ENCODE results near the gene C4B.
"Not testable (repeated sequence)": the region's sequence is repeated elsewhere in the genome, so short reads cannot be mapped to it uniquely, and the experiment has no call there.

C4B gene

DNA sequence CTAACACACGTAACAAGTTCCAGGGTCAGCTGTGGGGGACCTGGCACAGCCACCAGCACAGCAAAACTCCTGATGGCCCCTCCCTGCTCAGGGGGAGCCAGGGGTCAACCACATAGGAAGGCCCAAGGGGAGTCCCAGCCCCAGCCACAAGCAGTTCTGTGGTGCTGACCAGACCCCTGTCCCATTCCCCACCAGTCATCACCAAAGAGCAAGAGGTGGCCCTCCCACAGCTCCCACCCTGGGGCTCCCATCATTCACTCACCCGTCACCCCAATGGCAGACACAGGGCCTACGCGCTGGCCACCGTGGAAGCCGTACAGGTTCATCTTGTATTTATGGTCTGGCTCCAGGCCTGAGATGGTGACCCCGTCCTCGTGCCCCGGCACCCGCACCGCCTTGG, 35.1 kb downstream of the C4B start:
- peaks cover 0 to 34% of the 10 kb centered on the region in 2 experiments for H3K27me3 ChIP-seq (ENCODE audit: control insufficient read depth in 1 of 2, insufficient read depth in 1 of 2, low read length in 2 of 2)
- 96% methylated on average over 5 of the region's 11 CpGs for WGBS
- H2BK120ac ChIP-seq (ENCODE audit: low read depth, low read length); H3K23ac ChIP-seq (ENCODE audit: low read length in 2 of 2); DNase-seq; H2AFZ ChIP-seq (ENCODE audit: low read depth, low read length); H3K4ac ChIP-seq (ENCODE audit: low read depth in 1 of 2, low read length in 2 of 2); H3K9ac ChIP-seq (ENCODE audit: low read length); H3K14ac ChIP-seq (ENCODE audit: low read length in 2 of 2); H2AK5ac ChIP-seq (ENCODE audit: low read length, severe bottlenecking); H3K18ac ChIP-seq (ENCODE audit: low read depth in 1 of 2, low read length in 2 of 2); H3K27ac ChIP-seq (ENCODE audit: low read length, poor library complexity, severe bottlenecking); H3K4me3 ChIP-seq (ENCODE audit: insufficient read depth in 1 of 2, low read depth in 1 of 2, low read length in 2 of 2); H4K8ac ChIP-seq (ENCODE audit: low read length); H3K79me1 ChIP-seq (replicated peaks; ENCODE audit: low read length, poor library complexity, severe bottlenecking); H4K91ac ChIP-seq (ENCODE audit: low read length); H3K4me2 ChIP-seq (ENCODE audit: low read length, poor library complexity, severe bottlenecking); H2BK12ac ChIP-seq (ENCODE audit: low read length in 2 of 2); H3K9me3 ChIP-seq (ENCODE audit: control insufficient read depth, low read length); H2BK5ac ChIP-seq (ENCODE audit: low read depth, low read length, poor library complexity, severe bottlenecking); H2BK15ac ChIP-seq (ENCODE audit: low read depth, poor library complexity, severe bottlenecking): not testable (repeated sequence)
- peaks cover 3 to 57% of the 10 kb centered on the region in 2 experiments for H3K36me3 ChIP-seq (ENCODE audit: control insufficient read depth in 1 of 2, insufficient read depth in 2 of 2, low read depth in 1 of 2, low read length in 2 of 2)
- H3K4me1 ChIP-seq (ENCODE audit: control insufficient read depth, insufficient read depth, low read depth, low read length) = peaks cover 11% of the 10 kb centered on the region

DNA sequence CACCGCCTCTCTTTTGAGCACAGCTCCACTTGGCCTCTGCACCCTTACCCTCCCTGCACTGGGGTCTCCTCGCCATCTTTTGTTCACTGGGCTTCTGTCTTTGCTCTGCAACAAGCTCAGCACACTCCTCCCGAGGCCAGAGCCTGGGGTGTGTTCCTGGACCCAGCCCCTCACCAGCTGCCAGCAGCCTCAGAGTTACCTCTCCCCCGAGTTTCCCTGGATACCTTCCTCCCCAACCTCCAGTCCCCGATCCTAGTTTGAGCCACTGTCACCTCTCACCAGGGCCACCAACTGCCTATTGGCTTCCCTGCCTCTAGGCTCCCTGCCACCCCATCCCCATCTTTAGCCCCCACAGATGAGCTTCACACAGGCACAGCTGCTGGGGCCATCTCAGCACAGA, 36.0 kb downstream of the C4B start:
- Histone ChIP-seq H3K18ac (ENCODE audit: low read depth in 1 of 2, low read length in 2 of 2) (no peak overlapping the region), H3K79me1 (replicated peaks; ENCODE audit: low read length, poor library complexity, severe bottlenecking) (no peaks in the 10 kb centered on the region), H2BK5ac (ENCODE audit: low read depth, low read length, poor library complexity, severe bottlenecking) (no peak overlapping the region), H3K14ac (ENCODE audit: low read length in 2 of 2) (no peak overlapping the region), H4K8ac (ENCODE audit: low read length) (no peak overlapping the region), H4K91ac (ENCODE audit: low read length) (no peak overlapping the region), H3K4me3 (ENCODE audit: insufficient read depth in 1 of 2, low read depth in 1 of 2, low read length in 2 of 2) (no peak overlapping the region), H3K27ac (ENCODE audit: low read length, poor library complexity, severe bottlenecking) (no peak overlapping the region), H3K23ac (ENCODE audit: low read length in 2 of 2) (no peak overlapping the region), H3K4ac (ENCODE audit: low read depth in 1 of 2, low read length in 2 of 2) (no peak overlapping the region), H3K4me1 (ENCODE audit: control insufficient read depth, insufficient read depth, low read depth, low read length) (peaks cover 11% of the 10 kb centered on the region), H3K27me3 (ENCODE audit: control insufficient read depth in 1 of 2, insufficient read depth in 1 of 2, low read length in 2 of 2) (peaks cover 0 to 42% of the 10 kb centered on the region in 2 experiments), H2BK120ac (ENCODE audit: low read depth, low read length) (no peak overlapping the region), H2AK5ac (ENCODE audit: low read length, severe bottlenecking) (no peak overlapping the region), H3K9me3 (ENCODE audit: control insufficient read depth, low read length) (no peaks in the 10 kb centered on the region), H3K9ac (ENCODE audit: low read length) (no peak overlapping the region), H3K4me2 (ENCODE audit: low read length, poor library complexity, severe bottlenecking) (no peak overlapping the region), H2AFZ (ENCODE audit: low read depth, low read length) (no peak overlapping the region), H2BK12ac (ENCODE audit: low read length in 2 of 2) (no peak overlapping the region), H3K36me3 (ENCODE audit: control insufficient read depth in 1 of 2, insufficient read depth in 2 of 2, low read depth in 1 of 2, low read length in 2 of 2) (peaks cover 3 to 65% of the 10 kb centered on the region in 2 experiments), H2BK15ac (ENCODE audit: low read depth, poor library complexity, severe bottlenecking) (no peak overlapping the region)
- 81% methylated on average over 5 of the region's 5 CpGs for WGBS
- no peak for DNase-seq

DNA sequence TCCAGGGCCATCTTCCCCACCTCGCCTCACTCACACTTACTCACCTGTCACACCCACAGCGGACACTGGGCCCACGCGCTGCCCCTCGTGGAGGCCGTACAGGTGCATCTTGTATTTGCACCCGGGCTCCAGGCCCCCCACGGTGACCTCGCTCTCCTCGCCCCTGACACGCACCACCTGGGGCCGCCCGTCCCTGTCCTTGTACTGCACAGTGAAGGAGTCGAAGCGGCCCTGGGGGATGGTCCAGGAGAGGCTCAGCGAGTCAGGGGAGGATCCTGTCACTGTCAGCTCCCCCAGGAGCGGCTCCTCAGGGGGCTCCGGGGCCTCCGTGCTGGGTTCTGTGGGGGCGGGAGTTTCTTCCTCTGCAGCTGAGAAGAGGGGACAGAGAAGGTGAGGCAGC, 38.0 kb downstream of the C4B start:
- not testable (repeated sequence) for H3K23ac ChIP-seq (ENCODE audit: low read length in 2 of 2); H3K18ac ChIP-seq (ENCODE audit: low read depth in 1 of 2, low read length in 2 of 2); H4K91ac ChIP-seq (ENCODE audit: low read length); H4K8ac ChIP-seq (ENCODE audit: low read length); H2BK120ac ChIP-seq (ENCODE audit: low read depth, low read length); H3K4me3 ChIP-seq (ENCODE audit: insufficient read depth in 1 of 2, low read depth in 1 of 2, low read length in 2 of 2); H3K9me3 ChIP-seq (ENCODE audit: control insufficient read depth, low read length); H3K14ac ChIP-seq (ENCODE audit: low read length in 2 of 2); H2BK15ac ChIP-seq (ENCODE audit: low read depth, poor library complexity, severe bottlenecking); H2AK5ac ChIP-seq (ENCODE audit: low read length, severe bottlenecking); H3K4me1 ChIP-seq (ENCODE audit: control insufficient read depth, insufficient read depth, low read depth, low read length); H2BK5ac ChIP-seq (ENCODE audit: low read depth, low read length, poor library complexity, severe bottlenecking); H2BK12ac ChIP-seq (ENCODE audit: low read length in 2 of 2); H3K9ac ChIP-seq (ENCODE audit: low read length); H3K79me1 ChIP-seq (replicated peaks; ENCODE audit: low read length, poor library complexity, severe bottlenecking); H3K27ac ChIP-seq (ENCODE audit: low read length, poor library complexity, severe bottlenecking); DNase-seq; H3K4ac ChIP-seq (ENCODE audit: low read depth in 1 of 2, low read length in 2 of 2); H2AFZ ChIP-seq (ENCODE audit: low read depth, low read length); H3K4me2 ChIP-seq (ENCODE audit: low read length, poor library complexity, severe bottlenecking)
- WGBS = 87% methylated on average over 20 of the region's 20 CpGs
- Histone ChIP-seq H3K27me3 (ENCODE audit: control insufficient read depth in 1 of 2, insufficient read depth in 1 of 2, low read length in 2 of 2) (peaks cover 0 to 51% of the 10 kb centered on the region in 2 experiments), H3K36me3 (ENCODE audit: control insufficient read depth in 1 of 2, insufficient read depth in 2 of 2, low read depth in 1 of 2, low read length in 2 of 2) (peaks cover 3 to 75% of the 10 kb centered on the region in 2 experiments)

DNA sequence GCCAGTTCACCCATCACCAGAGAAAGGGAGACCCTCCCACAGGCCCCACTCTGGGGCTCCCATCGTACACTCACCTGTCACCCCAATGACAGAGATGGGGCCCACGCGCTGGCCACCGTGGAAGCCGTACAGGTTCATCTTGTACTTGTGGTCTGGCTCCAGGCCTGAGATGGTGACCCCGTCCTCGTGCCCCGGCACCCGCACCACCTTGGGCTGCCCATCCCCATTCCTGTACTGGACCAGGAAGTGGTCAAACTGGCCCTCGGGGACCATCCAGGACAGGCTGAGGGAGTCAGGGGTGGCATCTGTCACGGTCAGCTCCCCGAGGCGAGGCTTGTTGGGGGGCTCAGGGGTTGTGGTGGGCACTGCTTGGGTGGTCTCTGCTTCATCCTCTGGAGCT, 38.7 kb downstream of the C4B start:
- not testable (repeated sequence) for H2AFZ ChIP-seq (ENCODE audit: low read depth, low read length); H2BK5ac ChIP-seq (ENCODE audit: low read depth, low read length, poor library complexity, severe bottlenecking); H3K4me3 ChIP-seq (ENCODE audit: insufficient read depth in 1 of 2, low read depth in 1 of 2, low read length in 2 of 2); H3K18ac ChIP-seq (ENCODE audit: low read depth in 1 of 2, low read length in 2 of 2); H3K9ac ChIP-seq (ENCODE audit: low read length); H3K9me3 ChIP-seq (ENCODE audit: control insufficient read depth, low read length); H3K4me1 ChIP-seq (ENCODE audit: control insufficient read depth, insufficient read depth, low read depth, low read length); H2AK5ac ChIP-seq (ENCODE audit: low read length, severe bottlenecking); H2BK120ac ChIP-seq (ENCODE audit: low read depth, low read length); H2BK15ac ChIP-seq (ENCODE audit: low read depth, poor library complexity, severe bottlenecking); H2BK12ac ChIP-seq (ENCODE audit: low read length in 2 of 2); H3K27ac ChIP-seq (ENCODE audit: low read length, poor library complexity, severe bottlenecking); H4K8ac ChIP-seq (ENCODE audit: low read length); H3K14ac ChIP-seq (ENCODE audit: low read length in 2 of 2); H4K91ac ChIP-seq (ENCODE audit: low read length); H3K23ac ChIP-seq (ENCODE audit: low read length in 2 of 2); DNase-seq; H3K4me2 ChIP-seq (ENCODE audit: low read length, poor library complexity, severe bottlenecking); H3K79me1 ChIP-seq (replicated peaks; ENCODE audit: low read length, poor library complexity, severe bottlenecking); H3K4ac ChIP-seq (ENCODE audit: low read depth in 1 of 2, low read length in 2 of 2)
- WGBS = 93% methylated on average over 11 of the region's 13 CpGs
- H3K36me3 ChIP-seq (ENCODE audit: control insufficient read depth in 1 of 2, insufficient read depth in 2 of 2, low read depth in 1 of 2, low read length in 2 of 2) = peaks cover 3 to 77% of the 10 kb centered on the region in 2 experiments
- peaks cover 0 to 53% of the 10 kb centered on the region in 2 experiments for H3K27me3 ChIP-seq (ENCODE audit: control insufficient read depth in 1 of 2, insufficient read depth in 1 of 2, low read length in 2 of 2)

Measured in mesenchymal stem cell (in vitro differentiated cells and primary cell).